Upper lobe of right lung (tissue), 1 donor: ENCODE data around the gene FLT3. TPM values are rescaled to one million over a fixed set of nuclear protein-coding genes. Genes with fewer than 3 reads are reported as not detected.

ENCODE experiments used
- ATAC-seq: fragments of 200-7000 bp; cut with Tn5 transposase; one replicate; pipeline ENCODE4 v1.9.1; 2020; ENCODE audit warnings: mild to moderate bottlenecking, moderate library complexity
- DNase-seq: peaks from one replicate; pipeline ENCODE4 v3.0.0-alpha.2; 2020
- H3K27ac ChIP-seq: fragments of 200-600 bp; one replicate; pipeline ENCODE4 v1.8.0; 2022
- H3K27me3 ChIP-seq: fragments of 200-600 bp; one replicate; pipeline ENCODE4 v1.8.0; 2022; ENCODE audit warnings: mild to moderate bottlenecking
- H3K36me3 ChIP-seq: fragments of 200-600 bp; one replicate; pipeline ENCODE4 v1.8.0; 2022
- H3K4me1 ChIP-seq: fragments of 200-600 bp; one replicate; pipeline ENCODE4 v1.8.0; 2022
- H3K4me3 ChIP-seq: fragments of 200-600 bp; one replicate; pipeline ENCODE4 v1.8.0; 2022; ENCODE audit warnings: mild to moderate bottlenecking
- H3K9me3 ChIP-seq: fragments of 200-600 bp; one replicate; pipeline ENCODE4 v1.8.0; 2022
- CTCF ChIP-seq: fragments of 200-600 bp; IDR thresholded peaks from one replicate; pipeline ENCODE4 v1.8.0; 2022; ENCODE audit warnings: antibody characterized with exemption
- intact Hi-C: fragments of 100-400 bp; cut with DNase I; formaldehyde crosslinking; loops from one replicate; pipeline ENCODE4 v1.11.0; 2022
- total RNA-seq: library from RNA; stranded (reverse); fragmentation: NEBNext Ultra II Directional; extraction: Animal tissue kit (Norgen Biotek cat#: 25700); gene quantifications from one replicate; pipeline ENCODE4 v1.2.1, GENCODE V29; 2021
- donor health status: DM: no; HTN: yes; CAD: no; lungs with severe emphysema.

Gene FLT3
- total RNA-seq, 1 donor from 2014 or later: 1.1 TPM

DNA sequence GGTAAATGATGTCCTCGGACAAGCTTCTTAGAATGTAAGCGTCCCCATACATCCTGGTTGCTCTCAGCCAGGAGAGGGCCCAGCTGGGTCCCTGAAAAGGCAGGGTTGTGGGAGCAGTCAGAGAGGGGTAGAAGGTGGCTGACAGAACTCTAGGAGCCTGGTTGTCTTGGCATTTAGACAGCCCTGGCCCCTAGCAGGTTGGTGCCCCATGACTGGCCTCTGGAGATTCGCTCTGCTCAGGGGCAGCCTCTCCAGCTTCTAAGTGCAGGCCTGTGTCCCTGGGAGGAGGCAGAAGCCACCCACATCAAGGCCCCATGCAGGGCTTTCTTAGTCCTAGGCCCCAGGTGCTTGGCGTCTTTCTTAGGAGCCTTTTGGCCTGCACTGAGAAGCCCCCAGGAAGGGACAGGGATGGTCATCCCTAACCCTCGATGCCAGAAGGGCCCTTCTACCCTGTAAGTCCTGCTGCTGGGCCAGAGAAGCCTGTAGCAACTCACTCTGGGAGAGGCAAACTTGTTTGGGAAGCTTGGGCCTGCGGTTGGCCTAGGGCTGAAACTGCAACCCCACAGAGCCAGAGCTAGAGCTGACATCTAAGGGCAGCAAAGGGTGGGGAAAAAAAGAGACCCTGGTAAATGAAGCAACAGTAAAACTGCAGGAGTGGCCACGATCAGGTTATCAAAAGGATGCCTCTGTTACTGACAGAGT is 128.4 kb downstream of the FLT3 start:
- peaks cover 97% of the 10 kb centered on the region for H3K27me3 ChIP-seq

GRCh38 chr13:27971236-27971645 is 129.1 kb downstream of the FLT3 start:
- ATAC-seq (no peak), DNase-seq (no peak)
- peaks cover 4% of the 10 kb centered on the region for H3K4me1 ChIP-seq
- no peaks in the 10 kb centered on the region for H3K9me3 ChIP-seq
- intact Hi-C loops: loop anchor here (10.0 kb wide), 1 partner anchor 146 kb away; no protein-coding TSS in a partner anchor
- peaks cover 97% of the 10 kb centered on the region for H3K27me3 ChIP-seq
- no peak for TF ChIP-seq CTCF
- no peak overlapping the region for H3K27ac ChIP-seq
- no peaks in the 10 kb centered on the region for H3K36me3 ChIP-seq
- H3K4me3 ChIP-seq: no peak overlapping the region

More for the DNA sequence above, 128.4 kb downstream of the FLT3 start:
- no peak overlapping the region for H3K4me3 ChIP-seq
- no peak for TF ChIP-seq CTCF
- intact Hi-C loops: loop anchor here (10.0 kb wide), 1 partner anchor 147 kb away; no protein-coding TSS in a partner anchor
- ATAC-seq: no peak
- H3K4me1 ChIP-seq: peaks cover 4% of the 10 kb centered on the region
- no peak overlapping the region for H3K27ac ChIP-seq
- no peaks in the 10 kb centered on the region for H3K36me3 ChIP-seq
- DNase-seq: no peak
- no peaks in the 10 kb centered on the region for H3K9me3 ChIP-seq

- Histone ChIP-seq H3K27ac (no peak overlapping the region), H3K9me3 (no peaks in the 10 kb centered on the region), H3K4me3 (no peak overlapping the region), H3K36me3 (no peaks in the 10 kb centered on the region), H3K27me3 (peaks cover 97% of the 10 kb centered on the region), H3K4me1 (peaks cover 4% of the 10 kb centered on the region)
- intact Hi-C loops: loop anchor here (10.0 kb wide), 1 partner anchor 146 kb away; no protein-coding TSS in a partner anchor
- no peak for TF ChIP-seq CTCF
- no peak for ATAC-seq
- no peak for DNase-seq
Observed at GRCh38 chr13:27970382-27971235, 129.8 kb downstream of the FLT3 start.

DNA sequence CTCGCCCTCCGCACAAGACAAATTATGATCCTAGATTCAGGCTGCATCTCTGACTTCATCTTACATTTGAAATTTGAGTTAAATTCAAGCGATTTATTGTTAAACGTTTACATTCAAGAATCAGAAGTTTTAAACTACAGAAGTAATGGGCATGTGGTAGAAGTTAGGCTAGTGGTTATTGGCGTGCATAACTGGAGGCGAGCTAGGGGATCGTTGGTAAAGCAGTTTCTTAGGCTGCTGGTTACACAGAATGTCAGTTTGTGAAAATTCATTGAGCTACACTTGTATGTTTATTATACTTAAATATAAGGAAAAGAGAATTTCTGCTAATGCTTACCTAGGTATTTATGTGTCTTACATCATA is 130.5 kb downstream of the FLT3 start:
- TF ChIP-seq CTCF: no peak
- DNase-seq (no peak), ATAC-seq (no peak)
- Histone ChIP-seq H3K27ac (no peak overlapping the region), H3K9me3 (no peaks in the 10 kb centered on the region), H3K36me3 (no peaks in the 10 kb centered on the region), H3K4me3 (no peak overlapping the region), H3K27me3 (peaks cover 97% of the 10 kb centered on the region), H3K4me1 (peaks cover 4% of the 10 kb centered on the region)
- intact Hi-C loops: loop anchor here (10.0 kb wide), 1 partner anchor 145 kb away; no protein-coding TSS in a partner anchor

- Histone ChIP-seq H3K27ac (no peak within 1 kb of the TSS), H3K4me1 (peaks cover 4% of the 10 kb centered on the region), H3K4me3 (no peak within 1 kb of the TSS), H3K27me3 (peaks cover 97% of the 10 kb centered on the region), H3K9me3 (no peaks in the 10 kb centered on the region), H3K36me3 (no peaks in the 10 kb centered on the region)
- ATAC-seq: no peak
- no peak for DNase-seq
- intact Hi-C loops: no loop called here
- TF ChIP-seq CTCF: no peak
Observed at GRCh38 chr13:27969082-27969865, 131.1 kb downstream of the FLT3 start, which contains the start of gene CDX2. Gene CDX2, minus strand, starts transcription at chr13:27969315. Its CDS starts 309 bp downstream, at chr13:27969006.
